ENCODE measurements around the gene PAQR9. TPM values are rescaled to one million over a fixed set of nuclear protein-coding genes. Genes with fewer than 3 reads are reported as not detected.

Gene PAQR9
- total and polyA plus RNA-seq, 9 of the 15 experiments (the other 6 are each of a cell fraction or from before 2014, with no cell fraction given), result 0.04 to 0.58 (median 0.22) TPM

GRCh38 chr3:142951794-142952193 is 11.7 kb downstream of the PAQR9 start:
- no peak for ATAC-seq
- in situ Hi-C loops (cut with MboI) (no loop called here), intact Hi-C loops (cut with micrococcal nuclease) (no loop called here)
- Histone ChIP-seq H3K27ac (ENCODE audit: extremely low read depth, low read depth, low read length) (no peak overlapping the region), H3K9me3 (replicated peaks; ENCODE audit: control insufficient read depth, insufficient read depth, low read depth, low read length) (no peaks in the 10 kb centered on the region), H2AFZ (ENCODE audit: low read depth, low read length) (peak overlapping the region; percentile 75), H3K4me3 (no peak overlapping the region), H3K79me2 (ENCODE audit: control insufficient read depth, insufficient read depth, low read length) (no peaks in the 10 kb centered on the region), H3K4me2 (ENCODE audit: insufficient read depth, low read length) (no peak overlapping the region), H3K9me1 (ENCODE audit: control insufficient read depth, insufficient read depth, low read length) (no peaks in the 10 kb centered on the region), H4K20me1 (replicated peaks; ENCODE audit: control insufficient read depth, insufficient read depth, low read length) (no peaks in the 10 kb centered on the region), H3K9ac (ENCODE audit: insufficient read depth in 1 of 2, low read depth in 2 of 2, low read length in 2 of 2) (no peak overlapping the region), H3K36me3 (ENCODE audit: control insufficient read depth, insufficient read depth, low read length) (no peaks in the 10 kb centered on the region), H3K4me1 (replicated peaks in 1 of 2; ENCODE audit: control insufficient read depth in 2 of 2, insufficient read depth in 2 of 2, low read length in 2 of 2) (peaks cover 9 to 16% of the 10 kb centered on the region in 2 experiments; a peak in 4 of 5 replicates), H3K27me3 (ENCODE audit: control insufficient read depth in 2 of 2, insufficient read depth in 2 of 2, low read length in 2 of 2) (no peaks in the 10 kb centered on the region)
- CTCF ChIA-PET (ENCODE audit: low intra/inter-chr PET ratio), result no interaction called here
- POLR2A ChIA-PET, result interaction anchor here (1.1 to 2.1 kb wide), 2 partner anchors 10 to 13 kb away, joined by 4 to 6 read pairs; no protein-coding TSS in a partner anchor
- 77% methylated on average over 2 of the region's 2 CpGs for WGBS (ENCODE audit: insufficient coverage, low coverage, missing lambda C conversion rate)
- no peak for TF ChIP-seq ZNF398 (CRISPR knock-in tag; IDR thresholded peaks at IDR 0.05)
- no peak for TF ChIP-seq PTBP1 (IDR thresholded peaks at IDR 0.05; ENCODE audit: low read depth, low read length)
- TF ChIP-seq ZEB2 (IDR thresholded peaks at IDR 0.05), result no peak
- TF ChIP-seq MNT (conservative IDR thresholded peaks at IDR 0.05), result no peak
- TF ChIP-seq RB1 (IDR thresholded peaks at IDR 0.05; ENCODE audit: low read depth), result no peak
- 0 out of 2 replicates have a peak, but pooled peaks have one; percentile 17 for TF ChIP-seq EGR1 (conservative IDR thresholded peaks at IDR 0.05)
- no peak for TF ChIP-seq KLF10 (CRISPR knock-in tag; IDR thresholded peaks at IDR 0.05)
- TF ChIP-seq SMARCB1 (IDR thresholded peaks at IDR 0.05; ENCODE audit: insufficient read length, low read depth), result no peak
- DNase-seq (ENCODE audit: extremely low read depth in 1 of 4, low spot score in 3 of 4), result no peak
- BruUV-seq (replicated peaks), result no TSS peak
- FAIRE-seq, result no peak

All from K562 (cell line).